ENCODE data around the gene RBM7. TPM values are rescaled to one million over a fixed set of nuclear protein-coding genes. Genes with fewer than 3 reads are reported as not detected.
A peak's percentile ranks its signal among the peaks of the same experiment; 100 is the strongest.

Gene RBM7
- total and polyA plus RNA-seq, 2 of the 13 experiments (the other 11 are each of a cell fraction or from before 2014, with no cell fraction given): 30.5 to 32.3 TPM

- Histone ChIP-seq H3K27ac (ENCODE audit: extremely low read length, insufficient read depth, low read length) (peak overlapping the region; percentile 98), H3K9ac (ENCODE audit: insufficient read depth, low read depth, low read length) (peak overlapping the region; percentile 99), H3K4me1 (ENCODE audit: insufficient read depth, low read length) (peaks cover 40% of the 10 kb centered on the region), H3K36me3 (replicated peaks in 1 of 2; ENCODE audit: control insufficient read depth in 1 of 2, insufficient read depth in 2 of 2, low read length in 2 of 2) (no peaks in the 10 kb centered on the region; a peak in 1 of 5 replicates), H2AFZ (ENCODE audit: low read length) (no peak overlapping the region), H3K27me3 (ENCODE audit: control insufficient read depth in 1 of 2, insufficient read depth in 2 of 2, low read length in 2 of 2) (peaks cover 0 to 3% of the 10 kb centered on the region in 2 experiments; a peak in 1 of 5 replicates), H3K4me2 (ENCODE audit: low read depth, low read length) (peak overlapping the region; percentile 97), H3K4me3 (replicated peaks in 1 of 3; ENCODE audit: insufficient read depth in 1 of 3, low read depth in 2 of 3, low read length in 3 of 3) (peak overlapping the region; percentile 72 to 99 (median 98)), H3K9me3 (ENCODE audit: low read length) (no peaks in the 10 kb centered on the region), H3K79me2 (ENCODE audit: insufficient read depth, low read length) (peaks cover 55% of the 10 kb centered on the region), H4K20me1 (ENCODE audit: insufficient read depth, low read length) (no peaks in the 10 kb centered on the region)
- CTCF ChIA-PET (ENCODE audit: low intra/inter-chr PET ratio, low total read pairs): no interaction called here
- FAIRE-seq (no peak), ATAC-seq (peak; percentile 60), DNase-seq (ENCODE audit: low spot score) (peak; percentile 40)
- TSS peak; percentile 86 for BruUV-seq (replicated peaks)
- in situ Hi-C loops (cut with HindIII; ENCODE audit: extremely low pct_ligation_motif_present, low pct_unique_long_range_greater_than_20kb) (no loop called here), intact Hi-C loops (cut with micrococcal nuclease; ENCODE audit: unreplicated experiment) (loop anchor here (1.0 to 5.0 kb wide), 2 partner anchors 40 to 52 kb away; partner anchors contain the start of gene REXO2)
- 8% methylated on average over 11 of the region's 29 CpGs for WGBS (ENCODE audit: low lambda C conversion rate)
- POLR2A ChIA-PET: interaction anchor here (0.8 to 2.0 kb wide), 4 partner anchors 13 to 524 kb away, joined by 3 to 17 read pairs (median 3); partner anchors contain the start of genes REXO2 and USP28
- TF ChIP-seq KAT7 (CRISPR knock-in tag; IDR thresholded peaks at IDR 0.05; ENCODE audit: borderline replicate concordance): peak; percentile 18; the same call in 1 of the 2 replicates
- TF ChIP-seq PHF8 (CRISPR knock-in tag; IDR thresholded peaks at IDR 0.05): no peak
- TF ChIP-seq ZNF17 (CRISPR knock-in tag; IDR thresholded peaks at IDR 0.05): 0 out of 2 replicates have a peak, but pooled peaks have one; percentile 77
- TF ChIP-seq POGK (CRISPR knock-in tag; conservative IDR thresholded peaks at IDR 0.05): no peak
- TF ChIP-seq, protein P1, sequence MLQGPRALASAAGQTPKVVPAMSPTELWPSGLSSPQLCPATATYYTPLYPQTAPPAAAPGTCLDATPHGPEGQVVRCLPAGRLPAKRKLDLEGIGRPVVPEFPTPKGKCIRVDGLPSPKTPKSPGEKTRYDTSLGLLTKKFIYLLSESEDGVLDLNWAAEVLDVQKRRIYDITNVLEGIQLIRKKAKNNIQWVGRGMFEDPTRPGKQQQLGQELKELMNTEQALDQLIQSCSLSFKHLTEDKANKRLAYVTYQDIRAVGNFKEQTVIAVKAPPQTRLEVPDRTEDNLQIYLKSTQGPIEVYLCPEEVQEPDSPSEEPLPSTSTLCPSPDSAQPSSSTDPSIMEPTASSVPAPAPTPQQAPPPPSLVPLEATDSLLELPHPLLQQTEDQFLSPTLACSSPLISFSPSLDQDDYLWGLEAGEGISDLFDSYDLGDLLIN (CRISPR knock-in tag; IDR thresholded peaks at IDR 0.05; ENCODE audit: borderline replicate concordance): no peak
- TF ChIP-seq, protein P2, sequence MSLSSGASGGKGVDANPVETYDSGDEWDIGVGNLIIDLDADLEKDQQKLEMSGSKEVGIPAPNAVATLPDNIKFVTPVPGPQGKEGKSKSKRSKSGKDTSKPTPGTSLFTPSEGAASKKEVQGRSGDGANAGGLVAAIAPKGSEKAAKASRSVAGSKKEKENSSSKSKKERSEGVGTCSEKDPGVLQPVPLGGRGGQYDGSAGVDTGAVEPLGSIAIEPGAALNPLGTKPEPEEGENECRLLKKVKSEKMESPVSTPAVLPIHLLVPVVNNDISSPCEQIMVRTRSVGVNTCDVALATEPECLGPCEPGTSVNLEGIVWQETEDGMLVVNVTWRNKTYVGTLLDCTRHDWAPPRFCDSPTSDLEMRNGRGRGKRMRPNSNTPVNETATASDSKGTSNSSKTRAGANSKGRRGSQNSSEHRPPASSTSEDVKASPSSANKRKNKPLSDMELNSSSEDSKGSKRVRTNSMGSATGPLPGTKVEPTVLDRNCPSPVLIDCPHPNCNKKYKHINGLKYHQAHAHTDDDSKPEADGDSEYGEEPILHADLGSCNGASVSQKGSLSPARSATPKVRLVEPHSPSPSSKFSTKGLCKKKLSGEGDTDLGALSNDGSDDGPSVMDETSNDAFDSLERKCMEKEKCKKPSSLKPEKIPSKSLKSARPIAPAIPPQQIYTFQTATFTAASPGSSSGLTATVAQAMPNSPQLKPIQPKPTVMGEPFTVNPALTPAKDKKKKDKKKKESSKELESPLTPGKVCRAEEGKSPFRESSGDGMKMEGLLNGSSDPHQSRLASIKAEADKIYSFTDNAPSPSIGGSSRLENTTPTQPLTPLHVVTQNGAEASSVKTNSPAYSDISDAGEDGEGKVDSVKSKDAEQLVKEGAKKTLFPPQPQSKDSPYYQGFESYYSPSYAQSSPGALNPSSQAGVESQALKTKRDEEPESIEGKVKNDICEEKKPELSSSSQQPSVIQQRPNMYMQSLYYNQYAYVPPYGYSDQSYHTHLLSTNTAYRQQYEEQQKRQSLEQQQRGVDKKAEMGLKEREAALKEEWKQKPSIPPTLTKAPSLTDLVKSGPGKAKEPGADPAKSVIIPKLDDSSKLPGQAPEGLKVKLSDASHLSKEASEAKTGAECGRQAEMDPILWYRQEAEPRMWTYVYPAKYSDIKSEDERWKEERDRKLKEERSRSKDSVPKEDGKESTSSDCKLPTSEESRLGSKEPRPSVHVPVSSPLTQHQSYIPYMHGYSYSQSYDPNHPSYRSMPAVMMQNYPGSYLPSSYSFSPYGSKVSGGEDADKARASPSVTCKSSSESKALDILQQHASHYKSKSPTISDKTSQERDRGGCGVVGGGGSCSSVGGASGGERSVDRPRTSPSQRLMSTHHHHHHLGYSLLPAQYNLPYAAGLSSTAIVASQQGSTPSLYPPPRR (CRISPR knock-in tag; IDR thresholded peaks at IDR 0.05; ENCODE audit: borderline replicate concordance): no peak
- TF ChIP-seq, protein P3, sequence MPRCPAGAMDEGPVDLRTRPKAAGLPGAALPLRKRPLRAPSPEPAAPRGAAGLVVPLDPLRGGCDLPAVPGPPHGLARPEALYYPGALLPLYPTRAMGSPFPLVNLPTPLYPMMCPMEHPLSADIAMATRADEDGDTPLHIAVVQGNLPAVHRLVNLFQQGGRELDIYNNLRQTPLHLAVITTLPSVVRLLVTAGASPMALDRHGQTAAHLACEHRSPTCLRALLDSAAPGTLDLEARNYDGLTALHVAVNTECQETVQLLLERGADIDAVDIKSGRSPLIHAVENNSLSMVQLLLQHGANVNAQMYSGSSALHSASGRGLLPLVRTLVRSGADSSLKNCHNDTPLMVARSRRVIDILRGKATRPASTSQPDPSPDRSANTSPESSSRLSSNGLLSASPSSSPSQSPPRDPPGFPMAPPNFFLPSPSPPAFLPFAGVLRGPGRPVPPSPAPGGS (CRISPR knock-in tag; IDR thresholded peaks at IDR 0.05): 0 out of 2 replicates have a peak, but pooled peaks have one; percentile 16
- peak; percentile 2; the same call in 1 of the 2 replicates for TF ChIP-seq SIX4 (CRISPR knock-in tag; IDR thresholded peaks at IDR 0.05)
- peak; percentile 55; the same call in 1 of the 2 replicates for TF ChIP-seq ZNF615 (CRISPR knock-in tag; IDR thresholded peaks at IDR 0.05; ENCODE audit: borderline replicate concordance)
- no peak for TF ChIP-seq FOXA1 (IDR thresholded peaks at IDR 0.05)
- TF ChIP-seq FOXA1 (CRISPR knock-in tag; IDR thresholded peaks at IDR 0.05): no peak
- peak; percentile 79; the same call in 1 of the 2 replicates for TF ChIP-seq TEAD2 (CRISPR knock-in tag; IDR thresholded peaks at IDR 0.05)
- 0 out of 2 replicates have a peak, but pooled peaks have one; percentile 47 for TF ChIP-seq PLSCR1 (CRISPR knock-in tag; IDR thresholded peaks at IDR 0.05; ENCODE audit: borderline replicate concordance)
Observed at GRCh38 chr11:114399490-114400215, 813 bp upstream of the RBM7 start.
